NCI-H510A treated with DMSO at 0.1 percent for 48 hours (cell line): Measurements from ENCODE around the gene CADPS.
A peak's percentile ranks its signal among the peaks of the same experiment; 100 is the strongest.
"Not testable (repeated sequence)": the region's sequence is repeated elsewhere in the genome, so short reads cannot be mapped to it uniquely, and the experiment has no call there.

Experiments
- DNase-seq: peaks from one replicate; lab custom pipeline; 2025; lab: John Stamatoyannopoulos, UW

CADPS gene

DNA sequence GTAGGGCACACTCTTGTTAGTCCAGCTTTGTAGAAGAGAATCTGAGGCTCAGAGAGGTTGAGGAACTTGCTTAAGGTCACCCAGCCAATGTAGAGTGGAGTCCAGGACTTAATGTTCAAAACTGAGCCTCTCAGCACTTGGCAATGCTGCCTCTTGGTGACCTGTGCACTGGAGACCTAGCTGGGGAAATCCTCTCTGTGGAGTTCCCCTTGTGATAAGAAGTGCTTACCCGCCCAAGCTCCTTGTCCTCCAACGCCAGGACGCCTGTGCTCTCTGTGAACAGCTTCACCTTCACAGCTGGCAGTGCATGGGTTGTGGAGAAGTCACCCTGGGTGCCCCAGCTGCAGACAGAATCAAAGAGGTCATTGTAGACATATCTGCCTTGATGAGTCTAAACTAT is 282.8 kb downstream of the CADPS start:
- DNase-seq = no peak

DNA sequence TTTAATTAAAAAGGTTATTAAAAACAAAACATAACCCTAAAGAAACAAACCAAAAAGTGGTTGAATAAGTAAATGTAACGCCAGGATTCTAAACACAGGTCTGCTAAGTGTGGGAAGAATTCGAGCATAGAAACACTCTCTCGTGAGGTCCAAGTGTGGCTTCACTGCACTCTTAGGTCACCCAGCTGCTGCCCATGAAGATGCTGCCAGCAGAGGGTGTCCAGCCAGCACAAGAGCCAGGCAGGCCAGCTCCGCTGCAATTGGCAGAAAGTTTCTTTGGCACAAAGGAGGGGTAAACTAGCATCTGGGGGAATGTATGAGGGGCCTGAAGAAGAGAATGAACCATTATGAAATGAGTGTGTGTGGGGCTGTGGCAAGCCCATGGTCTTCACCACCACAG is 286.1 kb downstream of the CADPS start:
- DNase-seq = no peak

GRCh38 chr3:62587579-62588031 is 287.6 kb downstream of the CADPS start:
- DNase-seq = no peak

DNA sequence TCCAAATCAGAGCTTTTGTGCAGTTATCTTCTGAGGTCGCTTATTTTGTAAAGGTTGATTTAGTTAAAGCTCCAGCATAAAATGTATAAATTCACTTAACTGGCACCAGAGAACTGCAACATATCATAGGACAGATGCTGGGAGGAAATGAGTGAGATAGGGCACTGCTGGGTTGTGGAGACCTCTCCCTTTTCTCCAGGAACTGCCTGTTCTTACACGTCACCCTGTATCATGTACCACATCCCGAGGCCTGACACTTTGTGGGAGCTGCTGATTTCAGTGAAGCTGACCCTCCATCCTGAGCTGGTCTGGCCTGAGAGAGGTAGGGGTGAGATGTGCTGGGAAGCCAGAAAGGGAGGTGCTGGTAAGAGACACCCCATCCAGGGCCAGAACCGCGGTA is 288.0 kb downstream of the CADPS start:
- no peak for DNase-seq

DNA sequence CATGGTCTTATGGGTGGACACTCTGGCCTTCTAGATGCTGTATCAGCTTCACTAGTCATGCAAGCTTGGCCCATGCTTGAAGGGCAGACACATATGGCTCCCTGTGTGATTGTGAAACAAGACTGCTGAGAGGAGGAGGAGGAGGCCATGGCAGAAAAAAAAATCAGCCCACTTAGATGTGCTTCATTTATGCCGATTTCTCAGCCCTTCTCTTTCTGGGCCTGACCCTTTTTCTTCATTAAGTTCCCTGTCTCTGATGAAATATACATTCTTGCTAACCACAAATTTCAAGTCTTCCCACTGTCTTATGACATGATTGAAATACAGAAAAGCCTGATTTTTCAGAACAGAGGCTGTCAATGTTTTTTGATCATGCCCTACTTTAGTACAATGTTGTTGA is 288.9 kb downstream of the CADPS start:
- DNase-seq = no peak

DNA sequence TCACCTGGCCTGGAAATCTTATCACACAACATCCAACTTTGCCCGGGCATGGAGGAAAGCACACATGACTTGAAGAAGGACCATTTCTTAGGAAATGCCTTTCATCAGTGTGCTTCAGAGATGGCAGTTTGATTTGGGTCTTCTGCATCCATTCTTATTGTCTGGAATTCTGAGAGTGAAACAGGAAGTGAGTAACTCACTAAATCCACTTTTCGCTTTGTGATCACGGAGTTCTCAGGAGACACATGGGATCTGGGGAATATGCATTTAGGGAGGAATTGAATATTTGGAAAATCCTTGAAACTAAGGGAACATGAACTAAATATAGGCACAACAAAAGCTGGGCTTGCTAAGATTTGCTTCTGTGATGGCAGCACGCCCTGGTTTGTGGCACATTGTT is 289.4 kb downstream of the CADPS start:
- DNase-seq = no peak

DNA sequence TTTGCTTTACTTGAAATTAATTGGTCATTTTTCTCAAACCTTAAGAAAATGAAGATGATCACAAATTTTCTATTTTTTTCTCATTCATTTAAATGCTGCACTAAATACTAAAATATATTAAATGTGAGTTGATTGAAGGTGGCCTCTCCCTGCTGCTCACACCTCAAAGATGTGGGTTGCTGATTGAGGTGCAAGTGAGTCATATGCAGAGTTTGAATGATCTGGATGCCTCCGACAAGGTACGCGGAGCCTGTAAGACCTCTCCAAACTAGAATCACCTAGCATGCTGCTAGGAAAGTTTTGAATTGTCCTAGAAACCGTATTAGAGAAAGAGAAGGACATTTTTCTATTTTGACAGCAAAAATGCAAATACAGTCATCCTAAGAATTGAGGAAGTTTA is 290.6 kb downstream of the CADPS start:
- DNase-seq = no peak

GRCh38 chr3:62582495-62583172 is 292.6 kb downstream of the CADPS start:
- no peak for DNase-seq

GRCh38 chr3:62580485-62580884 is 294.7 kb downstream of the CADPS start:
- DNase-seq = not testable (repeated sequence)

DNA sequence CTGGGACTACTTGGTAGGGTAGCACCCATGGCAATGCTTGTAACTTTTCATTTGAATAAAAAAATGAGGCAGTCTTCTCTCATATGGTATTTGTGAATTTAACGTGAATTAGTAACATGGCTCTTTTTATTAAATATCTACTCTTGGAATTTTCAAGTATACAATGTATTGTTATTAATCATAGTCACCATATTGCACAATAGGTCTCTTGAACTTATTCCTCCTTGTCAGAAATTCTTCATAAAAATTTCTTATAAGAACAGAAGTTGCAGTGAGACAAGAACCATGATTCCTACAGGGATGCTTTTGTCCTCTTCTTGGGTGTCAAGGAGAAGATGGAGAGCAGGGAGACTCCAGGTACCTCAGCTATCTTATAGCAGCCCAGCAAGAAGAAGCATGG is 298.1 kb downstream of the CADPS start:
- DNase-seq = no peak

- DNase-seq = no peak
Measured at GRCh38 chr3:62574266-62574898, 300.8 kb downstream of the CADPS start.

GRCh38 chr3:62571916-62572315 is 303.3 kb downstream of the CADPS start:
- no peak for DNase-seq

DNA sequence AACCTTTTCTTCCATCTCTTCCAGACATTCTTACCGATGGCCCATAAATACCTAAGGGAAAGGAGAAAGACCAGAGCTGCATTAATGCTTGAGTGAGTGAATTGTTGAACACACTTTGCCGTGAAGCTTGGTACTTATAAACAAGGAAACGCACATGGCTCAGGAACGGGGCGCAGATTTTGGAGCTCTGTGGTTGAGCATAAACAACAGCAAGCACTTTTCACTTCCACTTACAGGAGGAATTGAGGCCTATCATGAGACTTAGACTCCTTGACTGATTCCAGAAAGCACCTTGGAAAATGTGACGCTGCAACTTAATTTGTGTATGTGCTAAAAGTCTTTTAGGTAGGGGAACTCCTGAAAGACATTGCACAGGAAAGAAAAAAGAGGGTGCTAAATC is 304.3 kb downstream of the CADPS start:
- DNase-seq = no peak

DNA sequence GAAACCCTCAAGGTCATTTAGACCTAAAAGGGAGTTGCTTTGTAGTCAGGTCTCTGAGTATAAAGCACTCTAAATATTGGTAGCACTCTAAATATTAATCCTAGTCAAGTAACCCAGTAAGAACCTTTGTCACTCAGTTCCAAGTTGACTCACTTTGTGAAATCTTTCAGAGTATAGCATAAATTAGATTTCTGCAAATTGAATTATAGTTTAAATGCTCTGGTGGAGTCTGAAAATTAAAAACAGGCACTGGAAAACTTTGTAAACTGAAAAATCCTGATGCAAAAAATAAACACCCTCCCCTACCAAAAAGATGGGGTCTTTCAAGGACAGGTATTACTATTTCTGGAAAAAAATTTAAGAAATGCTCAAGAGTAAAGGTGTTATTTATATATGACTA is 305.6 kb downstream of the CADPS start:
- DNase-seq = no peak

DNA sequence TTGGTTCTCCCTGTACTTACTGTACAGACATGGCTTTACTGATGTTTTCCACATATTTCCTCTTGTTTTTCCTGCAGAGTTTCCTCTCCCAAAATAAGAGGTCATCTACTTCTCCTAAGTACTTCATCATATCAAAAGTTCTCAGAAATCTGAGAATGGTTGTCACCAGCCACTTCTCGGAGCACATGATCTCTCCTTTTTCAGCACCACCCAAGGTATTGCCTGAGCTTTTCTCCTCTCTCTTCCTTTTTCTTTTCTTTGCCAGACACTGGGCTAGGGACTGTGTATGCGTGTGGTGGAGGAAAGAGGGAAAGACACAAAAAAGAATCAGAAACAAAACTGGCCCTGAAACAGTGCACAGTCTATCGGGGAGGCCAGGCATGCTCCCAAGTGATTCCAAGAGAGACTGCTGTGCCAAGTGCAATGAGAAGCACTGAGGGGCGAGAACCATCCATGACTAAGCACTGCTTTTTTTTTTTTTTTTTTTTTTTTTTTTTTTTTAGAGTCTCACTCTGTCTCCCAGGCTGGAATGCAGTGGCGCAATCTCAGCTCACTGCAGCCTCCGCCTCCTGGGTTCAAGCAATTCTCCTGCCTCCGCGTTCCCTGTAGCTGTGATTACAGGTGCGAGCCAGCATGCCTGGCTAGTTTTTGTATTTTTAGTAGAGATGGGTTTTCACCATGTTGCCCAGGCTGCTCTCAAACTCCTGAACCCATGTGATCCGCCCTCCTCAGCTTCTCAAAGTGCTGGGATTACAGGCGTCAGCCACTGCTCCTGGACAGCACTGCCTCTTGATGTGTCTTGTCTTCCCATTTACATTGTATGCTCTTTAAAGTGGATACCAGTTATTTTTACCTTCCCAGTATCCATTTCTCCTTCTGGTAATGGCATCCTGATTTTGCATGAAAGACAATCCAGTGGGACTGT is 307.9 kb downstream of the CADPS start:
- DNase-seq = no peak

DNA sequence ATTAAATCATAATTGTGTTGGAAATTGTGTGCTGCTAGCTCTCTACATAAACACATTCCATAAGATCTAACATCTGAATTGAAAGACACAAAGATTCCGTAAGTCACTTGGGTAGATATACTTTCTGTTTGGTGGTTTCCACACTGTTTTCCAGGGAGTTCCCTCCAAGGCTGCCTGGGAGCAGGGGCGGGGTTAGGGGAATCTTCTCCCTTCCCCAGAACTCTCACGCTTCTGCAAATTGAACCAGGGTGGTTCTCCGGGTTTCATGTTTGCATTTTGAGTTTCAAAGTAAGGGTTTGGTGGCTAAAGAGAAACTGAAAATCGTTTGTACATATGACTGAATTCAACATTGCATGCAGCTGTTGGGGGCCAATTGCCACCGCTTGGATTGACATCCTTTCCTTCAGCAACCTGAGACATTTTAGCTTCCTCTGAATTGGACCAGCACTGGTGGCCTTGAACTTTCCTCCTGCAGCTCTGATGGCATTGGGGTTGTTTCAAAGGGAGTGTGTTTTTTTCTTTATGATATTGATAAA is 309.1 kb downstream of the CADPS start:
- no peak for DNase-seq

- DNase-seq = no peak
Measured at GRCh38 chr3:62562596-62562995, 312.6 kb downstream of the CADPS start.

GRCh38 chr3:62562017-62562416 is 313.2 kb downstream of the CADPS start:
- DNase-seq = no peak

DNA sequence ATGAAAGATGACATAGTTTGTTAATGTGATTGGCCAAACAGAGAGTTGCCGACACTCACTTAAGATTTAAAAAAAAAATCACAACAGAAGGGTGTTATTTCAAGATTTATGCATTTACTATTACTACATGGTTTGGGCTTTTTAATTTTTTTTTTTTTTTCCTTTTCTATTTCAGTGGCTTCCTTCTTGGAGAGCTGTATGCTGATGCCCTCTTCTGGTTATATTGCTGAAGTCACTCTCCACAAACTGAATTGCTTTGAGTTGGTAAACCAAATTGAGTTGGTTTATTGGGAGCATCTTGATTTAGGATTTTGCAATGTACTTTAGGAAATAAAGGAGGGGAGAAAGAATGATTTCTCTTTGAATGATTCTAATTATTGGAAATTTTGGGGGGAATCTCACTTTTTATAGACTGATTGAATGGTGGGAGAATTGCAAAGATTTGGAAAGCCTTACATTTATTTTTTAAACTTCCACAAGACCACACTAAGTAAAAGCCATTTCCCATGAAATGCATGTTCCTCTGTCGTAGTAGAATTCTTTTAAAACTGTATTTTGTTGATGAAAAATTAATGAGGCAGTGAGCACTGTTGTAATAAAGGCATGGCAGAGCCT is 315.3 kb downstream of the CADPS start:
- no peak for DNase-seq

DNA sequence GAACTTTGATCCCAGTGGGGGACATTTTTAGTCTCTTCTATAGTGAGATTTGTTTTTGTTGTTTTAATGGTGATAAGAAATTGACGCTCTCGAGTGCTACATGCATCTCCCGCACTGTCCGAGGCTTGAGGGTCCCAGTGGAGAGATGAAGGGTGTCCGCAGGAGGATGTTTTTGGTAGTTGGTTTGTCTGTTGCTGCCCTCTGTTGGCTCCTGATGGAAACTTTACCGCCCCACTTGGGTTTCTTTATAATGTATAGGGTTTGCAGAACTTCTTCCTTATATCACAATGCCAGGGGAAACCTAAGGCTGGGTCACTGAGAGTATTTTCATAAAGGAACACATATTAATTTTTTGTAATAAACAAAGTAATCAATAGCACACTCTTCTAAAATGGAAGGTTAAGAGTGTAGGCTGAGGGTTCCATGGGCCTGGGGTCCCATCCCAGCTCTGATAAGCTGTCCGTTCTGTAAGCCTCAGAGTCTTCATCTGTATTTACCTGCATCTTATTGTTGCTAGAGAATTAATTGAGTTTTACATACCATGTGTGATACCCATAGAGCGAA is 316.6 kb downstream of the CADPS start:
- peak; percentile 14 for DNase-seq

DNA sequence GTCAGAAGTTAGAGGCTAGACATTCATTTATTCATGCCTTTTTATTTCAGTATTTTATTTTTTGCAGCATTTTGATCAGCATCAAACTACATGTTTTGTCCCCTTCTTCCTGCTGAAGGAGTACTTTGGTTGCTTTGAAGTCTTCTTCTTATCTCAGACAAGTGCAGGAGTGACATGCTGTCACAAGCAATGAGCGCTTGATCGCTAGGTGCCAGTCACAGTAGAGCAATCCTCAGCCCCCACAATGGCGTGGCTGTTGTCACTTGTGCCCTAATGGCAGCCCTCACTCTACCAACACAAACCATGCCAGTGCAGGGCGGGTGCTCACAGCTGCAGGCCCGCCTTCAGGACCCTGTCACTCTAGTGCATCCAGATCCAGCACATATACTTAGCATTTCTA is 317.2 kb downstream of the CADPS start:
- DNase-seq = no peak

- no peak for DNase-seq
Measured at GRCh38 chr3:62557450-62557849, 317.8 kb downstream of the CADPS start.
